ENCODE results near the gene RAB6A.

Gene RAB6A

GRCh38 chr11:73667891-73668290, 93.0 kb downstream of the RAB6A start:
- no peak overlapping the region for H3K4me3 ChIP-seq (ENCODE audit: low read depth, low read length)
- no peak for DNase-seq (ENCODE audit: low read depth, low spot score)
- TF ChIP-seq CTCF (IDR thresholded peaks at IDR 0.05; ENCODE audit: low read depth, low read length) = no peak
- in situ Hi-C loops (cut with HindIII; ENCODE audit: low sequenced_read_pairs) = no loop called here

- in situ Hi-C loops (cut with HindIII; ENCODE audit: low sequenced_read_pairs) = no loop called here
- no peak for TF ChIP-seq CTCF (IDR thresholded peaks at IDR 0.05; ENCODE audit: low read depth, low read length)
- no peak overlapping the region for H3K4me3 ChIP-seq (ENCODE audit: low read depth, low read length)
- no peak for DNase-seq (ENCODE audit: low read depth, low spot score)
Measured at GRCh38 chr11:73664877-73665276, 96.0 kb downstream of the RAB6A start.

GRCh38 chr11:73663604-73664495, 97.0 kb downstream of the RAB6A start:
- TF ChIP-seq CTCF (IDR thresholded peaks at IDR 0.05; ENCODE audit: low read depth, low read length) = no peak
- no peak for DNase-seq (ENCODE audit: low read depth, low spot score)
- in situ Hi-C loops (cut with HindIII; ENCODE audit: low sequenced_read_pairs) = no loop called here
- H3K4me3 ChIP-seq (ENCODE audit: low read depth, low read length) = no peak overlapping the region

GRCh38 chr11:73662445-73663157, 98.3 kb downstream of the RAB6A start:
- TF ChIP-seq CTCF (IDR thresholded peaks at IDR 0.05; ENCODE audit: low read depth, low read length) = no peak
- in situ Hi-C loops (cut with HindIII; ENCODE audit: low sequenced_read_pairs) = no loop called here
- H3K4me3 ChIP-seq (ENCODE audit: low read depth, low read length) = no peak overlapping the region
- peak; percentile 5 for DNase-seq (ENCODE audit: low read depth, low spot score)

- H3K4me3 ChIP-seq (ENCODE audit: low read depth, low read length) = peak overlapping the region; percentile 31
- in situ Hi-C loops (cut with HindIII; ENCODE audit: low sequenced_read_pairs) = no loop called here
- DNase-seq (ENCODE audit: low read depth, low spot score) = peak; percentile 81
- peak; percentile 98 for TF ChIP-seq CTCF (IDR thresholded peaks at IDR 0.05; ENCODE audit: low read depth, low read length)
Measured at GRCh38 chr11:73661035-73661628, 99.7 kb downstream of the RAB6A start.

- DNase-seq (ENCODE audit: low read depth, low spot score) = no peak
- H3K4me3 ChIP-seq (ENCODE audit: low read depth, low read length) = peak overlapping the region; percentile 22
- no peak for TF ChIP-seq CTCF (IDR thresholded peaks at IDR 0.05; ENCODE audit: low read depth, low read length)
- in situ Hi-C loops (cut with HindIII; ENCODE audit: low sequenced_read_pairs) = no loop called here
Measured at GRCh38 chr11:73660497-73661034, 100.3 kb downstream of the RAB6A start.

All from astrocyte of the spinal cord (primary cell).